ENCODE results near the gene COL17A1. TPM values are rescaled to one million over a fixed set of nuclear protein-coding genes. Genes with fewer than 3 reads are reported as not detected.
A peak's percentile ranks its signal among the peaks of the same experiment; 100 is the strongest.

COL17A1 gene
- total RNA-seq, 1 experiment from 2014 or later: not detected

DNA sequence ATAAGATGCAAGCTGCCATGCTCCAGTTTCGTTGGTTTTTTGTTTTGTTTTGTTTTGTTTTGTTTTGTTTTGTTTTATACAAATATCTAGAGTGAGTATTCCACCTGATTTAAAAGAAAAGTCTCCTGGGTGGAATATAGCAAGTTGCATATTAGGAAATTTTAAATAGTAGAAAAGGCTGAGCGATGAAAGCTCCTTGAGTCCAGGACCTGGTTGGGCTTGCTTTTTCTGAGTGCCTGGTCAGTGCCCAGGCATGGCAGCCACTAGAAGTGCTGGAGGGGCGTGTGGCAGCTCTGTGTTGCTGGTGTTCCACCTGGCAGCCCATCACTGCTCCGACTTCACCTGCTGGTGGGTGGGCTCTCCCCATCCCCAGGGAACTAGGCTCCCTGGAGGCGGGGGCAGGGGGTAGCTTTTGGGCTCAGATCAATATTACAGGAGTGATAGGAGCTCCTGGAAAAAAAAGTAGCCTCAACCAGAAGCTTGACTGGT lies 8.0 kb downstream of the COL17A1 start:
- POLR2A ChIA-PET (ENCODE audit: low non-redundant PET): no interaction called here
- no peak overlapping the region for H3K27ac ChIP-seq (ENCODE audit: low read depth, low read length, poor library complexity, severe bottlenecking)

DNA sequence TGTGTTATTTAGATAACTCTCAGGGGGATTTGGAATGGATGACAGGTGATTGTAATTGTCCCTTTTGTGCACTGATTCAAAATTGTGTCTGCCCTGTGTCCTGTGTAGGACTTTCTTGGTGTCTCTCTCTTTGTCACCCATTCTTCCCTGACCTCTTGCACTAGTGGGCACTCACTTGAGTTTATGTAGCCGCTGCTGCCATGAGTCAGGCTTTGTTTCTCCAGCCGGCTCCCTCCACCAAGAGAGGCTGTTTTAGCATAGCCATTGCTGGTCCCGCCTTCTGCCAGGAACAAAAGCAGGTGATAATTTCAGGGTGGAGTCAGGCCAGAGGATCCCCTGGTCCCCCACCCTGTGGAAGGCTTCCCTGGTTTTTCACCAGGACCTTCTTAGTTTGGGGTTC lies 8.4 kb downstream of the COL17A1 start:
- CTCF ChIA-PET: no interaction called here
- Histone ChIP-seq H3K27me3 (replicated peaks; ENCODE audit: insufficient read depth, low read depth, low read length, poor library complexity) (peaks cover 9% of the 10 kb centered on the region), H3K36me3 (ENCODE audit: insufficient read depth, low read length, poor library complexity, severe bottlenecking) (no peaks in the 10 kb centered on the region), H3K27ac (ENCODE audit: low read depth, low read length, poor library complexity, severe bottlenecking) (no peak overlapping the region), H3K9me3 (ENCODE audit: low read depth, low read length, poor library complexity, severe bottlenecking) (no peaks in the 10 kb centered on the region), H3K4me3 (ENCODE audit: low read depth, low read length, poor library complexity, severe bottlenecking) (no peak overlapping the region), H3K4me1 (ENCODE audit: insufficient read depth, low read length, poor library complexity, severe bottlenecking) (peaks cover 10% of the 10 kb centered on the region)
- TF ChIP-seq EZH2 (IDR thresholded peaks at IDR 0.05; ENCODE audit: borderline replicate concordance, low read depth, low read length, poor library complexity, severe bottlenecking): no peak
- TF ChIP-seq CTCF (conservative IDR thresholded peaks at IDR 0.05; ENCODE audit: low read depth, low read length): no peak
- BruUV-seq (replicated peaks): no TSS peak
- DNase-seq (ENCODE audit: low spot score): no peak
- intact Hi-C loops (cut with micrococcal nuclease; ENCODE audit: unreplicated experiment): no loop called here
- POLR2A ChIA-PET (ENCODE audit: low non-redundant PET): no interaction called here

More for the DNA sequence above, 8.0 kb downstream of the COL17A1 start:
- Histone ChIP-seq H3K4me3 (ENCODE audit: low read depth, low read length, poor library complexity, severe bottlenecking) (no peak overlapping the region), H3K36me3 (ENCODE audit: insufficient read depth, low read length, poor library complexity, severe bottlenecking) (no peaks in the 10 kb centered on the region), H3K9me3 (ENCODE audit: low read depth, low read length, poor library complexity, severe bottlenecking) (no peaks in the 10 kb centered on the region), H3K27me3 (replicated peaks; ENCODE audit: insufficient read depth, low read depth, low read length, poor library complexity) (peaks cover 9% of the 10 kb centered on the region), H3K4me1 (ENCODE audit: insufficient read depth, low read length, poor library complexity, severe bottlenecking) (peaks cover 10% of the 10 kb centered on the region)
- CTCF ChIA-PET: no interaction called here
- no peak for TF ChIP-seq CTCF (conservative IDR thresholded peaks at IDR 0.05; ENCODE audit: low read depth, low read length)
- TF ChIP-seq EZH2 (IDR thresholded peaks at IDR 0.05; ENCODE audit: borderline replicate concordance, low read depth, low read length, poor library complexity, severe bottlenecking): no peak
- BruUV-seq (replicated peaks): no TSS peak
- intact Hi-C loops (cut with micrococcal nuclease; ENCODE audit: unreplicated experiment): no loop called here
- DNase-seq (ENCODE audit: low spot score): no peak

DNA sequence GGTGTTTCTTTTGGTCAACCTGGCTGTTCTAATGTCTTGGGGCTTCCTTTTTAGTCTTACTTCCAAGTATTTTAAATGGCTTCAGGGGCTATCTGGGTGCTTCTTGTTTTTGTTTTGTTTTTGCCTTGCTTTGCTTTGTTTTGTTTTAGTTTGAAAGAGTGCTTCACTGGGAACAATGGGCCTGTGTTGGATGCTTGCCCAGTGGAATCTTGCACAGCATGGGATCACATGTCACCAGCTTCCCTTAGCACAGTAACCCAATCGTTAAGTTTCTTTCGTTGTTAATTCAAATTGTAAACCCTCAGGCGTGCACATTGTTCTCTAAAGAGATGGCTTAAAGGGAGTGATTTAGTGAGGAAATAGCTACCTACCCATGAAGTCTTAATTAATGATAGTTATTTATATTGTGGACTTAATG lies 8.9 kb downstream of the COL17A1 start:
- CTCF ChIA-PET: no interaction called here
- no peak for TF ChIP-seq CTCF (conservative IDR thresholded peaks at IDR 0.05; ENCODE audit: low read depth, low read length)
- TF ChIP-seq EZH2 (IDR thresholded peaks at IDR 0.05; ENCODE audit: borderline replicate concordance, low read depth, low read length, poor library complexity, severe bottlenecking): no peak
- Histone ChIP-seq H3K27ac (ENCODE audit: low read depth, low read length, poor library complexity, severe bottlenecking) (no peak overlapping the region), H3K9me3 (ENCODE audit: low read depth, low read length, poor library complexity, severe bottlenecking) (no peaks in the 10 kb centered on the region), H3K4me1 (ENCODE audit: insufficient read depth, low read length, poor library complexity, severe bottlenecking) (peaks cover 10% of the 10 kb centered on the region), H3K27me3 (replicated peaks; ENCODE audit: insufficient read depth, low read depth, low read length, poor library complexity) (peaks cover 9% of the 10 kb centered on the region), H3K4me3 (ENCODE audit: low read depth, low read length, poor library complexity, severe bottlenecking) (no peak overlapping the region), H3K36me3 (ENCODE audit: insufficient read depth, low read length, poor library complexity, severe bottlenecking) (no peaks in the 10 kb centered on the region)
- POLR2A ChIA-PET (ENCODE audit: low non-redundant PET): no interaction called here
- intact Hi-C loops (cut with micrococcal nuclease; ENCODE audit: unreplicated experiment): no loop called here
- no TSS peak for BruUV-seq (replicated peaks)
- peak; percentile 86 for DNase-seq (ENCODE audit: low spot score)
